KMS-11 (cell line): Measurements from ENCODE around the gene UNC5B.

Experiments
- H2AFZ ChIP-seq: fragments of 200-600 bp; sonication (generic); 2 replicates; pipeline ENCODE4 v1.6.1; 2016; ENCODE audit warnings: antibody characterized with exemption, mixed run types, low read depth
- H3K27ac ChIP-seq: fragments of 200-600 bp; sonication (generic); 2 replicates; pipeline ENCODE4 v1.6.1; 2016; ENCODE audit warnings: mild to moderate bottlenecking, mixed run types
- H3K27me3 ChIP-seq: fragments of 200-600 bp; sonication (generic); 2 replicates; pipeline ENCODE4 v1.6.1; 2017; ENCODE audit warnings: mild to moderate bottlenecking, low read depth, mixed run types, moderate library complexity; ENCODE audit not compliant: insufficient read depth
- H3K36me3 ChIP-seq: fragments of 200-600 bp; sonication (generic); 2 replicates; pipeline ENCODE4 v1.6.1; 2017; ENCODE audit warnings: mild to moderate bottlenecking, mixed run types; ENCODE audit not compliant: insufficient read depth
- H3K4me1 ChIP-seq: fragments of 200-600 bp; sonication (generic); 2 replicates; pipeline ENCODE4 v1.6.1; 2016; ENCODE audit warnings: mild to moderate bottlenecking, low read depth, mixed run types; ENCODE audit not compliant: poor library complexity, severe bottlenecking
- H3K4me2 ChIP-seq: fragments of 200-600 bp; sonication (generic); 2 replicates; pipeline ENCODE4 v1.7.0; 2016; ENCODE audit warnings: mild to moderate bottlenecking, mixed run types
- H3K4me3 ChIP-seq: fragments of 200-600 bp; sonication (generic); IDR thresholded peaks from 2 replicates; pipeline ENCODE4 v1.6.1; 2017; ENCODE audit warnings: low read depth, low read length, mixed read lengths; ENCODE audit not compliant: insufficient read depth
- H3K79me2 ChIP-seq: fragments of 200-600 bp; sonication (generic); 2 replicates; pipeline ENCODE4 v1.6.1; 2016; ENCODE audit warnings: low read depth, mixed run types; ENCODE audit not compliant: insufficient read depth
- H3K9ac ChIP-seq: fragments of 200-600 bp; sonication (generic); 2 replicates; pipeline ENCODE4 v1.6.1; 2016; ENCODE audit warnings: mild to moderate bottlenecking, mixed run types
- H4K20me1 ChIP-seq: fragments of 200-600 bp; sonication (generic); 2 replicates; pipeline ENCODE4 v1.6.1; 2016; ENCODE audit warnings: mild to moderate bottlenecking, mixed run types; ENCODE audit not compliant: insufficient read depth
- TF ChIP-seq, protein P1 (sequence below): fragments of 200-600 bp; sonication (generic); conservative IDR thresholded peaks from 2 replicates; pipeline ENCODE4 v1.6.1; 2017; ENCODE audit warnings: low read depth, mild to moderate bottlenecking, antibody characterized with exemption, low read length, moderate library complexity, mixed read lengths

UNC5B gene

DNA sequence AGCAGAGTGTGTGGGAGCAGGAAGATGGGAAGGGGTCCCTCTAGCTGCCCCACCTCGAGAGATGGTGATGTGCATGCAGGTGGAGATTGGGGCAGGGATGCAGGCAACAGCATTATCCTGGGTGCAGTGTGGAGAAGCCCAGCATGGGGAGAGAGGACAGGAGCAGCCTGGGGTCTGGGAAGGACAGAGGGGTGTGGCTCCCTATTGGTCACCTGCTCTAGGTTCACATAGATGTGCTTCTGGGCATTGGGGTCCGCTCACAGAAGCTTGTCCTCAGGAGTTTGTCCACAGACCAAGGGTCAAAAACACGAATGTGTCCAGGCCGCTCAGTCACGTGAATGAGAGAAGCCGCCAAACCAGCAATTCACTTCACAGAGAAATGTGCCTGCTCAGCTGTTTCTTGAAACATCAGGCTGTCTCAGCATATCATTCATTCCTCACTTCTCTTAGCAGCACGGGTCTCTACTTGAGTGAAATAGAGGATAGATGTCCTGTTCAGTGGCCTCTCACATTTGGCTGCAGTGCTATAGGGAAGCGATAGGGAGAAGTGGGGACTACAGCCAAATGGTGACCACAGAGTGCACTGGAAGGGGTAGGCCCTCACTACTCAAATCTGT lies 95.2 kb downstream of the UNC5B start:
- Histone ChIP-seq H2AFZ (no peak overlapping the region), H3K36me3 (no peaks in the 10 kb centered on the region), H4K20me1 (no peaks in the 10 kb centered on the region), H3K27ac (no peak overlapping the region), H3K4me3 (no peak overlapping the region), H3K4me2 (no peak overlapping the region), H3K27me3 (peaks cover 11% of the 10 kb centered on the region; the same call in 1 of the 2 replicates), H3K79me2 (no peaks in the 10 kb centered on the region), H3K4me1 (no peaks in the 10 kb centered on the region), H3K9ac (no peak overlapping the region)
- TF ChIP-seq, protein P1, sequence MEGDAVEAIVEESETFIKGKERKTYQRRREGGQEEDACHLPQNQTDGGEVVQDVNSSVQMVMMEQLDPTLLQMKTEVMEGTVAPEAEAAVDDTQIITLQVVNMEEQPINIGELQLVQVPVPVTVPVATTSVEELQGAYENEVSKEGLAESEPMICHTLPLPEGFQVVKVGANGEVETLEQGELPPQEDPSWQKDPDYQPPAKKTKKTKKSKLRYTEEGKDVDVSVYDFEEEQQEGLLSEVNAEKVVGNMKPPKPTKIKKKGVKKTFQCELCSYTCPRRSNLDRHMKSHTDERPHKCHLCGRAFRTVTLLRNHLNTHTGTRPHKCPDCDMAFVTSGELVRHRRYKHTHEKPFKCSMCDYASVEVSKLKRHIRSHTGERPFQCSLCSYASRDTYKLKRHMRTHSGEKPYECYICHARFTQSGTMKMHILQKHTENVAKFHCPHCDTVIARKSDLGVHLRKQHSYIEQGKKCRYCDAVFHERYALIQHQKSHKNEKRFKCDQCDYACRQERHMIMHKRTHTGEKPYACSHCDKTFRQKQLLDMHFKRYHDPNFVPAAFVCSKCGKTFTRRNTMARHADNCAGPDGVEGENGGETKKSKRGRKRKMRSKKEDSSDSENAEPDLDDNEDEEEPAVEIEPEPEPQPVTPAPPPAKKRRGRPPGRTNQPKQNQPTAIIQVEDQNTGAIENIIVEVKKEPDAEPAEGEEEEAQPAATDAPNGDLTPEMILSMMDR = no peak

DNA sequence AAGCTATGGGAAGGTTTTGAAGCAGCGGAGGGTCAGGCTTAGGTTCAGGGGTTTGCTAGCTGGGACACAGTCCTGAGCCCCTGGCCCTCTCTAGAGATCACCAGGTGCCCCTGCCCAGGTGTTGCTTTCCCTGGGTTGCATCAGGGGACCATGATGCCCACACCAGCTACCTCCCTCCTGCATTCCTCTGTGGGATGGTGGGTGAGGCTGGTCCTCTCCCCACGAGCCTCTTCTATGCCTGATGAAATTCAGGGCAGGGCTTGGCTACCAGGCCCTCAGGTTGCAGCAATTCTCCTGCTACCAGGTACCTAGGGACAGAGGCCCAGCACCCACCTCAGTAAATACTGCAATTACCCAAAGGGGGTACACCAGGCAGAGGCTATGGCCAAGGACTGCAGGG lies 95.9 kb downstream of the UNC5B start:
- Histone ChIP-seq H2AFZ (no peak overlapping the region), H3K36me3 (no peaks in the 10 kb centered on the region), H4K20me1 (no peaks in the 10 kb centered on the region), H3K4me1 (no peaks in the 10 kb centered on the region), H3K4me3 (no peak overlapping the region), H3K4me2 (no peak overlapping the region), H3K27me3 (peaks cover 8% of the 10 kb centered on the region; the same call in 1 of the 2 replicates), H3K27ac (no peak overlapping the region), H3K9ac (no peak overlapping the region), H3K79me2 (no peaks in the 10 kb centered on the region)
- TF ChIP-seq, protein P1 = no peak

DNA sequence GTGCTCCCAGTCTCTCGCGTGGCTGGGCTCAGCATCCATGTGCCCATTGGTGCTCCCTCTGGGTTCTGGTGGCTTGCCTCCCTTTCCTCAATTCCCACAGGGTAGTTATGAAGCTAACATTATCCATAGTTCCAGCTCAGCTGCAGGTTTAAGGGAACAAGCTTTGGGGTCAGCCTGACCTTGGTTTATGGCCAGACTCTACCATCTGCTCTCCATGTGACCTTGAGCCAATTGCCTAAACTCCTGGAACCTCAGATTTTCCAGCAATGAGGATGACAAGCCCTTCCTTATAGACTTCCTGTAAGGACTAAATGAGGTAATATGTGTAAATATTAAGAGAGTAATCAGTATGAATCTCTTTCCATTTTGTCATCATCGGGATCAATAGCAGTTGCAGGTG lies 96.6 kb downstream of the UNC5B start:
- H3K27me3 ChIP-seq = peaks cover 8% of the 10 kb centered on the region; the same call in 1 of the 2 replicates
- H3K27ac ChIP-seq = no peak overlapping the region
- no peaks in the 10 kb centered on the region for H3K79me2 ChIP-seq
- no peaks in the 10 kb centered on the region for H3K4me1 ChIP-seq
- no peak overlapping the region for H3K4me2 ChIP-seq
- no peak overlapping the region for H3K9ac ChIP-seq
- H3K36me3 ChIP-seq = no peaks in the 10 kb centered on the region
- H3K4me3 ChIP-seq = no peak overlapping the region
- TF ChIP-seq, protein P1 = no peak
- H4K20me1 ChIP-seq = no peaks in the 10 kb centered on the region
- H2AFZ ChIP-seq = no peak overlapping the region

DNA sequence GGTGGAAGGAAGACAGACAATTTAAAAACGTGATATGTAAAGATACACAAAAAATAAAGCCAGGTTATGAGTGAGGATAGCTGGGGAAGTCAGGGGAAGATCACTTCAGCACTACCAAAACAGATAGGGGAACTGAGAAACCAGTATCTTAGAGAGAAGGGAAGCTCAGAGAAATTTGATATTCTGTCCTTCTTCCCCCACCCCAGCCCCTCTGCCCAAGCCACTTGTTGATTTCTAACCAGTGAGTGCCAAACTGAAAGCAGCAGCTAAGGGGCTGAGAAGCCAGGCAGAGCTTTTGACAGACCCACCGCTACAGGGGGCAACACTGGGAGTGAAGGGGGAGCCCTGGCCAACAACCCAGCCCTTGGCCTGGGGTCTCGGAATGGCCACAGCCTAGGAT lies 97.5 kb downstream of the UNC5B start:
- no peak overlapping the region for H3K4me3 ChIP-seq
- peaks cover 4% of the 10 kb centered on the region for H3K4me1 ChIP-seq
- no peak overlapping the region for H3K4me2 ChIP-seq
- no peaks in the 10 kb centered on the region for H3K36me3 ChIP-seq
- TF ChIP-seq, protein P1 = no peak
- peaks cover 8% of the 10 kb centered on the region; the same call in 1 of the 2 replicates for H3K27me3 ChIP-seq
- H3K79me2 ChIP-seq = no peaks in the 10 kb centered on the region
- no peak overlapping the region for H2AFZ ChIP-seq
- no peak overlapping the region for H3K9ac ChIP-seq
- H3K27ac ChIP-seq = no peak overlapping the region
- no peaks in the 10 kb centered on the region for H4K20me1 ChIP-seq
